Fibroblast of skin of left biceps (primary cell): Measurements from ENCODE around the gene BACH1.
A peak's percentile ranks its signal among the peaks of the same experiment; 100 is the strongest.
"Not testable (repeated sequence)": the region's sequence is repeated elsewhere in the genome, so short reads cannot be mapped to it uniquely, and the experiment has no call there.

ENCODE experiments used
- DNase-seq, 2 experiments: peaks; one replicate each; pipeline ENCODE4 v3.0.0-alpha.2; 2013; ENCODE audit warnings: low read depth in 2 of 2

The BACH1 gene

DNA sequence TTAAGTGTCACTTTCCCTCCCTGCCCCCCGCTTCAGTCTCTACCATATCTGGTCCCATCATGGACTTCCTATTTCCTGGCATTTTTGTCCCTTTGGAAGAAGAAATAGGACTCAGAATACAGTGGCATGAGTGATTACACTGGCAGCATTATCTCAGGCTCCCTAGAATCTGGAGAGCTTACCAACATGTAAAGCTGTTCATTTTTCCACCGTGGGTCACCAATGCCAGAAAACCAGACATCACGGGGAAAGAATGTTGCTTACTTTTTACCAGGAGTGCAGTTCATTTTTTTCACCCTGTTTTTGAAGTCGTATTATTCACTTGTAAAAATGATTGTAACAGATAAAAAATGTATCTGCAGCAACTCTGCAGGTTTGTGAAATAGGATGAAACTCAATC is 44.8 kb downstream of the BACH1 start:
- peak in 1 of 2 experiments; percentile 52 for DNase-seq

GRCh38 chr21:29346281-29346680 is 47.6 kb downstream of the BACH1 start:
- DNase-seq, result no peak

- DNase-seq, result no peak
Observed at GRCh38 chr21:29346771-29347170, 48.0 kb downstream of the BACH1 start.

DNA sequence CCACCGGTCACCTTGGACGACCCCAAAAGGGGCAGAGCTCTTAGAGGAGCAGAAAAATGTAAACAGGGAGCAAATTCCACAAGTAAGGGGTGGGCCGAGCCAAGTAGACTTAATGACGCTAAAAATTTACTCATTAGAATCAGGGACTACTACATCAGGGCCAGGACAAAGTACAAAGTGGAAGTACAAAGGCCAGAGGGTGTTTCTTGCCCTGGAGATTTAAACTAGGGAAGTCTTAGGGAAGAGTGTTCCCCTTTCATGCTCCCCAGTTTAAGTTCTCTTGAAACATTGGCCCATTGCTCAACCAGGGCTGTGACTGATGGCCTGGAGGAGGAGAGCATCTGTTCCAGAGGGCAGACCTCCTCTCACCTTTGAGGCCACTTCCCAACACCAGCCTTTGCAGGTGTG is 48.6 kb downstream of the BACH1 start:
- no peak for DNase-seq

- no peak for DNase-seq
Observed at GRCh38 chr21:29349702-29350101, 51.0 kb downstream of the BACH1 start.

- no peak for DNase-seq
Observed at GRCh38 chr21:29350246-29350779, 51.6 kb downstream of the BACH1 start.

GRCh38 chr21:29351691-29352090 is 53.0 kb downstream of the BACH1 start:
- peak; percentile 66 to 67 for DNase-seq

- not testable (repeated sequence) for DNase-seq
Observed at GRCh38 chr21:29355043-29355710, 56.5 kb downstream of the BACH1 start.

- DNase-seq, result not testable (repeated sequence)
Observed at GRCh38 chr21:29356291-29356690, 57.6 kb downstream of the BACH1 start.

DNA sequence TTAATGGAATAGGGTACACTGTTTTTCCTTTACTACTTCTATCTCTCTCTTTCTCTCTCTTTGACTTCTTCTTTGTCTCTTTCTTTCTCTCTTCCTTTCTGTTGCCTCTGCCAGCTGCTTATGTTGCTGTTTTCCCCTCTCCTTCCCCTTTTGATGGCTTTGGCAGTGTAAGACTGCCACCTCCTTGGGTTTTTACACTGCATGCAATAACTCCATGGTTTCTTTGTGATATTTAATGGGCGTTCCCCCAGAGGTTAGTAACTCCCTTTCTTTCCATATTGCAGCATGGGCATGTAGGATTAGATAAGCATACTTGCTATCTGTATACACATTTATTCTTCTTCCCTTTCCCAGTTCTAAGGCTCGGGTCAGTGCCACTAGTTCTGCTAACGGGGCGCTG is 58.1 kb downstream of the BACH1 start:
- not testable (repeated sequence) for DNase-seq

GRCh38 chr21:29359718-29360117 is 61.0 kb downstream of the BACH1 start:
- no peak for DNase-seq

DNA sequence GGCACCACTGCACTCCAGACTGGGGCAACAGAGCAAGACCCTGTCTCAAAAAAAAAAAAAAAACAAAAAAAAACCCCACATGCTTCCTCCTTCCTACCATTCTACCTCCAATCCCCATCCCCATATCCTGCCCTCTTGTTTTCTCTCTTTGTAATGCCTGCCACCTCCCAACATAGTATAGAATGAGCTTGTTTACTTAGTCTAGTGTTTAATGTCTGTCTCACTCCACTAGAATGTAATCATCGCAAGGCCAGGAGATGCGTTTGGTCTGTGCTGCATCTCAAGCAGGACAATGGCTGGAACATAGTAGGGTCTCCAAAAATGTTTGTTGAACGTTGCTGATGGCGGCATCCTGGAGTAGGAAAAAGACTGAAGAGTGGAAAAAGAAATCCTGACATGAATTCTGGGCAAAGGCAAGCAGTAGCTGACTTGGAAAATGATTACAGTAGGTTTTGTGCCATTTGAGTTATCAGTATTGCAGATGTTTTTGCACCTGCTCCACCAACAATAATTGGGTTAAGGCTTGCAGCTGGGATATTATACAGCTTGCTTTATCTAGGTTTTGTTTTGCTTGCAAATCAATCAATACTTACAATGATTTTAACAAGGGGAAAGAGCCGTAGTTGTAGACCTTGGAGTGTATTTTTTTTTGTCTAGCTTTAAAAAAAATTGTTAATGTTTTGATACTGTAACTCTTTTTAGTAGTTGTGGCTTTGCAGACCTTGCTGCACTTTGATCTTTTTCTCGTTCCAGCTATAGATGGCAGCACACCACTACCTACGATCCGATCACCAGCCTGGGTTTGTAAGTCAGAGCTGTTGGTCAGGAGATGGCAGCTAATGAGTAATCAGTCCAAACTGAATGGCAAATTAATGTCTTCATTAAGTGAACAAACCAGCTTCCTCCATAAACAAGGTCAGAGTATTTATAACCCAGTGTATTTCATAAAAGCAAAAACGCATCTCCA is 62.4 kb downstream of the BACH1 start:
- no peak for DNase-seq

DNA sequence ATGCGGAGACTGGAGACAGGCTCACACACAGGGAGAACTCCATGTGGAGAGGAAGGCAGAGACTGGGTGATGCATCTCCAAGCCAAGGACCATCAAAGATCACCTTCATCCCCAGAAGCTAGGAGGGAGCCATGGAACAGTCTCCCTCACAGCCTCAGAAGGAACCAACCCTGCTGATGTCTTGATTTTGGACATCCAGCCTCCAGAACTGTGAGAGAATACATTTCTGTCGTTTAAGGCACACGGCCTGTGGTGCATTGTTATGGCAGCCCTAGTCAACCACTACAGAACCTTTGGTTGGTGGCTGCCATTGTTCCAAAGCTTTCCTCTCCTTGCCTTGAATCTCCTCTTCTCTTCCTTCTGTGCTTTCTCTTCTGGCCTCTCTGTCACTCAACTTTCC is 64.0 kb downstream of the BACH1 start:
- no peak for DNase-seq

GRCh38 chr21:29365661-29366265 is 67.0 kb downstream of the BACH1 start:
- DNase-seq, result no peak

DNA sequence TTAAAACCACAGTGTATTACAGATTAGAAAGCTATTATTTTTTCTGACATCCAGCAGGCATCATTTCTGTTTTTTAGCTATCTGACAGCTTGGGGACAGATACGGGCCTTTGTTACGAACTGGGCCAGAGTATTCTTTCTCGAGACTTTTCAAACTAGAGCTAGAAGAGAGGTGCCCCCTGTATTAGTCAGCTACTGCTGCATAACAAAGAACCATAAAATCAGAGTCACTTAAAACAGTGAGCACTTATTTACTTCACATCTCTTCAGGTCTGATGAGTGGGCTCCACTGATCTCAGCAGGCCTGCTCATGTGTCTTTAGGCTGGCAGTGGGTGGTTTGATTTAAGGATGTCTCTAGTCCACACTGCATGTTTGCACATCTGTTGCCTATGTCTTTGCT is 67.8 kb downstream of the BACH1 start:
- DNase-seq, result no peak

- DNase-seq, result no peak
Observed at GRCh38 chr21:29367335-29367734, 68.6 kb downstream of the BACH1 start.

- DNase-seq, result no peak
Observed at GRCh38 chr21:29368906-29369305, 70.2 kb downstream of the BACH1 start.

GRCh38 chr21:29371464-29371863 is 72.7 kb downstream of the BACH1 start:
- no peak for DNase-seq

- peak; percentile 56 to 57 for DNase-seq
Observed at GRCh38 chr21:29372063-29372802, 73.5 kb downstream of the BACH1 start.

DNA sequence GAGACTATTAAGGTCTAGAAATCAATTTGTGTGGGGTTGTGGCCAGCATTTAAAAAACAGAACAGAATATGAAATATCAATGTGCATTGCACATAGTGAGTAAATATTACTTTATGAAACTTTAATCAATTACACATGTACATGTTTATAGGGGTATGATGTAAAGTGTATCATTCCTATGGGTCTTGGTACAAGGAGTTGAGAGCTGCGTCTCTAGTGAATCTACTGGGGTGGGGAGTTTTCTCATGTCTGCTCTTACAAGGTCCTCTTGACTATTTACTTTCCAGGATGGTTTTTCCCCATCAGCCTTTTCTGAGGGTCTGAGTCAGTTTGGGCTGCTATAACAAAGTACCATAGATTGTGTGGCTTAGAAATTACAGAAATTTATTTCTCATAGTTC is 75.8 kb downstream of the BACH1 start:
- DNase-seq, result no peak

- DNase-seq, result no peak
Observed at GRCh38 chr21:29376556-29376955, 77.8 kb downstream of the BACH1 start.

GRCh38 chr21:29377266-29377665 is 78.5 kb downstream of the BACH1 start:
- no peak for DNase-seq
